Islet of Langerhans (tissue), 1 donor: ENCODE results near the gene WDR82.

Experiments
- FAIRE-seq: peaks from one replicate; lab custom pipeline; 2011; peaks lifted over from hg19 to GRCh38; lab: Jason Lieb, UNC

Gene WDR82

DNA sequence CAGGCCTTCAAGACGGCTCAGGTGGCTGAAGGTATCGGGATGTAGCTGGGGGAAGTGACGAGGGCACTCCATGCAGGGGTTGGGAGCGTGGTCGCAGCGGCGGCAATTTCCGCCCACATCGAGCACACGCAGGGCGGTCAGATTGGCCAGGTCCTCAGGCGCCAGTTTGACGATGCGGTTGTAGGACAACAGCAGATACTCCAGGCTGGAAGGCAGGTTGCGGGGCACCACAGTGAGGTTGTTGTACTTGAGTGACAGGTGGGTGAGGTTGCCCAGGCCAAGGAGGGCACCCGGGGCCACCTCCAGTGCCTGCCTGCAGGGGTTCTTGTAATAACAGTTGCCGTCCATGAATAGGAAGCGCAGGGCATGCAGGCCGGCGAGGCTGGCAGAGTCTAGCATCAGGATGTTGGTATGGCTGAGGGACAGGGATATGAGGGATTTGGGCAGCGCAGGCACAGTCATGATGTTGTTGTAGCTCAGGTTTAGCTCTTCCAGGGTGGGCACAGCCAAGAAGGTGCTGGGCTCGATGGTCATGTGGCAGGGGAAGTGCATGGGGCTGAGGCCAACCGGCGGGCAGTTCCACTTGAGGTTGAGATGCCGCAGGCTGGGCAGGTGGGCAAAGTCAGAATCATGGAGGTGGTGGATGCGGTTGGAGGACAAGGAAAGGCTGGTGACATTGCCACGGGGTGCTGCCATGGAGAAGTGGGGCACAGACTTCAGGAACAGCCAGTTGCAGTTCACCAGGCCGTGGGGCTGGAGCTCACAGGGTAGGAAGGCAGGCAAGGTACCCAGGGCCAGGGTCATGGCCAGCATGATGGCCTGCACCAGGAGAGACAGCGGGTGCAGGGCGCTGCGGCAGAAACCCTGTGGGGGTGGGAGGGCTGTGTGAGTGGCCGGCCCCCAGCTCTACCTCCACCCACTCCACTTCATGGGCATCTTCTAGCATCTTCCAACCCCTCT is 54.7 kb downstream of the WDR82 start:
- no peak for FAIRE-seq

DNA sequence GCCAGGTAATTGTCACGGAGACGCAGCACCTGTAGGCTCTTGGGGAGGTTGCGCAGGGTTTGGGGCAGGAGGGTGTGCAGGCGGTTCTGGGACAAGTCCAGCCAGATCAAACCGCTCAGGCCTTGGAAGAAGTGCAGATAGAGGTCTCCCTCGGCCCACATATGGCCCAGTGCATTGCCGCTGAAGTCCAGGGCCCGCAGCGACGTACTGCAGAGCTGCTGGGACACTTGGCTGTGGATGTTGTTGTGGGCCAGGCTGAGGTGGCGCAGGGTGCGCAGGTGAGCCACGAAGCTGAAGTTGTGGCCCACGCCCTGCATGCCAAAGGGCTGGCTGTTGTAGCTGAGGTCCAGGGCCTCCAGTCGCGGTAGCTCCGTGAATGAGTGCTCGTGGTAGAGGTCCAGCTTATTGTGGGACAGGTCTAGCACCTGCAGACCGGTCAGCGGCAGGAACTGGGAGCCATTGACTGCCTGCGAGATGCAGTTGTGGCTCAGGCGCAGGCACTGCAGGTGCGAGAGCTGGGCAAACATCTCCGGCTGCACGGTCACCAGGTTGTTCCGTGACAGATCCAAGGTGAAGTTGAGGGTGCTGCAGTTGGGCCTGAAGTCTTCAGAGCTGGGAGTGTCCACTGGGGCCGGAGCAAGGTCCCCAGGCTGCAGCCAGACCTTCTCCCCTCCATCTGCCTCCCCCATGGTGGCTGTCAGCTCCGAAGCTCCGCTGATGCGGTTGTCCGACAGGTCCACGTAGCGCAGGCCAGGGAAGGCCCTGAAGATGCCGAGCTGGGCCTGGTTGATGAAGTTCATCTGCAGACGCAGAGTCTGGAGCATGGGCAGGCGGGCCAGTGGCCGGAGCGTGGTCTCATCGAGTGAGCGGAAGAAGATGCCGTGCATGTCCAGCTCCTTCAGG is 55.9 kb downstream of the WDR82 start:
- FAIRE-seq: no peak

DNA sequence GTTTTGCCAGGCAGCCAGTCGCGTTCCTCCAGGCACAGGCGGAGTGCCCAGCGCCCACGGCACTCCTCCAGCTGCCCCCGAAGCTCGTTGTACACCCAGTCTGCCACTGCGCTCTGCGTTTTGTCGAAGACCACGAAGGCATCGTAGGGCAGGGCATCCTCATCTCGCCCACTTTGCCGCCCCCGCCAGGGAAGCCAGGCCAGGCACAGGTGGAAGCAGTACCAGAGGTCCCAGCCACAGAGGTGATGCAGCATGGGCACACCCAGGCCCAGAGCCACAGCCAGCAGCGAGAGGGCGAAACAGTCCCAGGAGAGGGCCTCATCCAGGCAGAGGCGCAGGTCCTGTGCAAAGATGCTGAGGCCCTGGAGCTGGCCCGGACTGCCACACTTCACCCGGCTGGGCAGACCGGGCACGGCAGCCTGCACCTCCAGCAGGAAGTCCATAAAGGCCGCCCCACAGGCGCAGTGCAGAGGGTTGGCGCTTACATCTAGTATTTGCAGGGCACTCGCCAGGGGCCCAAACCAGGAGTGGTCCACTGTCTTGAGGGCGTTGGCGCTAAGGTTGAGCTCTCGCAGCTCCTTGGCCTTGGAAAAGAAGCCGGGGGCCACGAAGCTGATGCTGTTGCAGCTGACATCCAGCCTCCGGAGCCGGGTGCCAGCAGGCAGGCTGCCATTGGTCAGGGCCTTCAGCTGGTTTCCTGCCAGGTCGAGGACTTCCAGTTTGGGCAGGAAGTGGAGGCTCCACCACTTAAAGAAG is 56.7 kb downstream of the WDR82 start:
- no peak for FAIRE-seq

DNA sequence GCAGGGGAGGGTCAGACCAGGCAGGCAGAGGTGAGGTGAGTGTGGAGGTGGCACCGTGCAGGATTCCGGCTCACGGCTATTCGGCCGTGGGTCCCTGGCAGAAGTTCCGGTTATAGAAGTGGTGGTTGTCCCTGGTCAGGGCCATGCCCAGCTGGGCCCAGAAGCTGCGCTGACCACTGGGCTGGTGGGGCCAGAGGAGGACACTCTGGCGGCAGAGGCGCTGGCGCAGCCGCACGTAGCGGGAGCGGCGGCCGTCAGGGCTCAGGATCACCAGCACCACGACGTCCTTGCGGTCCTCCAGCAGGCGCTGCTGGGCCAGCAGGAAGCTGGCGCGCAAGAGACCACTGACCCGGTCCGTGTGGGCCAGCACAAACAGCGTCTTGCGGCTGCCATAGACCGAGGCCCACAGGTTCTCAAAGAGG is 57.3 kb downstream of the WDR82 start:
- no peak for FAIRE-seq

DNA sequence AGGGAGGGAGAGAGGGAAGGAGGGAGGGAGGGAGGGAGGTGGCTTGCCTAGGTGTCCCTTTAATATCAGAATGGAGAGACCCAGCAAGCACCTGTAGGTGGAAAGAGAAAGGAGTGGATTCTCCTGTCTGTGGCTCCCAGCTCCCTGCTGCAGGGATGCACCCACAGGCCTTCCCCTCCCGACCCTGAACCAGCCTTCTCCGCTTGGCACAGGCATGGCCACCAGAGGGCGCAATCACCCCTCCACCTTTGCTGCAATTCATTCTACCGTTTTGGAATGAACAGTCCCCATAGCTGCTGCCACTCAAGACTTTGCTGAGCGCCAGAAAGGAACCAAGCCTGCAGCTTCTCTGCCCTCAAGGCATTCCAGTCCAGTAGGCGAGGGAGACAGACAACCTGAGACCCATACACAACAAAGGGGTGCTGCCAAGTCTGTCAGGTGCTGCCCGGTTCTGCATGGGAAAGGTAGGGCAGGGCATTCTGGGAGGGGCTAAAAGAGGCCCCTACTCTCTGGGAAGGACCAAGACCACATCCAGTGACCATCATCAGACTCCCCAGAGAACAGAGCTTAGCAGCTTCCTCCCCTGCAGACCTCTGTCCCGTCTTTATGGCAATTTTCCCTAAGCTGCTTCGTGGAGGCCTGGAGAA is 57.9 kb downstream of the WDR82 start:
- FAIRE-seq: no peak

DNA sequence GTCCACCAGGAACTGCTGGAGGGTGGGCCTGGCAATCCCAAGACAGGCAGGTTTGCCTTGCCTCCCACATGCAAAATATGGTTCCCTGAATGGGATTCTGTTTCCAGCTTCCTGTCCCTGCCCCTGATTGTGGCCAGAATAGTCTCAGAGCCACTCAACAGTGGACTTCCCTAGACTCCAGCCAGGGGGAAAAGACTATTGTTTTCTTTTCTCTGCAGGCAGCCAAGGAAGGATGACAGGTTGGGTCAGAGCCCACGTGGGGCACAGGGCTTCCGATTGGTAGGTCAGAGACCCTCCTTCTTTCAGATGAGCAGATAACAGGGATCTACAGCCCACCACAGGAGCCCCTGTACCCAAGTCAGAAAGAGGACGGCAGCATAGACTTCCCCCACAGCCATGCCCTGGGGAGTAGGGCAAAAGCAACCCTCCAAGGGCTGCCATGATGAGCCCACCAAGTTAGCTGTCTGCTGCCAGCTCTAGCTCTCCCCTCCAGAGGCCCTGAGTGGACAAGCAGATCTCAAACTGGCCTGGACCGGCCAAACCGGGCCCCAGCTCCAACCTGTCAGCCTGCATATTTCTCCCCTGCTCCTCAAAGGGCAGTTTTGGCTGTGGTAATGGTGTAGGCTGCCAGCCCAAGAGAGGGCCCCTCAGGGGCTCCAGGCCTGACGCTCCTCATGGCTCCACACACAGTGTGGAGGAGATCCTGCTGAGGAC is 59.4 kb downstream of the WDR82 start:
- no peak for FAIRE-seq

DNA sequence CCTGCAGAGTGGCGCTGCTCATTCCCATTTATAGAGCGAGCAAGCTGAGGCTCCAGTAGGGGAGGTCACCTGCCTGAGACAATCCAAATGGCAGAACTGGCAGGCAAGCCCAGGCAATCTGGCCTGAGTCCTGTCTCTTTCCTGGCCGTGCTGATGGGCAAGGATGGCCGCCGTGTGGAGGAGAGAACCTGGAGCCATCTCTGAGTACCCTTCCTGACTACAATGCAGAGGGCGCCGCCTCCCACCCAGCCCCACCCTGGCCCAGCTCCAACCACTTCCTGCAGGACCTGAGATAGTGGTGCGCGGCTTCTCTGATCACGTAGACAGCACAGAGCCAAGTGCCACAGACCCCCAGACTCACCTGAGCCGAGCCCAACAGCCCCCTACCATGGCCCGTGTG is 60.0 kb downstream of the WDR82 start:
- FAIRE-seq: no peak

DNA sequence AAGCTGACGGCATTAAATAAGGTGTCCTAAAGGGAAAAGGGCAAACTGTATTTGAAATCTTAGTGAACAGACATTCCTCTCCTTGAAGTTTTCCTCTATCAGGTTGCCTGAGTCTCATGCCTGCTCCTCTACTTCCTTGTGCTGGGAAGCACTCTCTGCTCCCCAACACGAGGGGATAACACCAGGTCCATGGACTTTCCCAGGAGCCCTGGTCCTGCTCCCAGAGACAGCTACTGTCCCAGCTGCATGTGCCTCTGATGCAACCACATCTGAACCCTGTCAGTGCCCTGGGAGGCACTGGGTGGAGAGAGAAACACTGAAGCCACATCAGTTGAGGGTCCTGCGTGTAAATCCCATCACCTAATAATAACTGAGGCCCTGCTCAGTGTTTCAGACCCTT is 60.4 kb downstream of the WDR82 start:
- no peak for FAIRE-seq

DNA sequence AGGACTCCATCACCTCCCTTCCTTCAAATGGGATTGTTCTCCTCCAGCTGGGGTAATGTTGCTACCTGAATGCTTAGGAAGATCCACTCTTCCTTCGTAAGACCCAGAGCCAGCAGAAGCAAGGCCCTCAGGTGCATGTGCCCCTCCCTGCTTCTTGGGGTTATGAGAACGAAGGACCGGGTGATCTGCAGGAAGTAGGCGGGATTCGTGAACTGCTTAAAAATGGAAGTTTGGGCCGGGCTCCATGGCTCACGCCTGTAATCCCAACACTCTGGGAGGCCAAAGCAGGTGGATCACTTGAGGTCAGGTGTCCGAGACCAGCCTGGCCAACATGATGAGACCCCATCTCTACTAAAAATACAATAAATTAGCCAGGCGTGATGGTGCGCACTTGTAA is 61.0 kb downstream of the WDR82 start:
- FAIRE-seq: no peak

DNA sequence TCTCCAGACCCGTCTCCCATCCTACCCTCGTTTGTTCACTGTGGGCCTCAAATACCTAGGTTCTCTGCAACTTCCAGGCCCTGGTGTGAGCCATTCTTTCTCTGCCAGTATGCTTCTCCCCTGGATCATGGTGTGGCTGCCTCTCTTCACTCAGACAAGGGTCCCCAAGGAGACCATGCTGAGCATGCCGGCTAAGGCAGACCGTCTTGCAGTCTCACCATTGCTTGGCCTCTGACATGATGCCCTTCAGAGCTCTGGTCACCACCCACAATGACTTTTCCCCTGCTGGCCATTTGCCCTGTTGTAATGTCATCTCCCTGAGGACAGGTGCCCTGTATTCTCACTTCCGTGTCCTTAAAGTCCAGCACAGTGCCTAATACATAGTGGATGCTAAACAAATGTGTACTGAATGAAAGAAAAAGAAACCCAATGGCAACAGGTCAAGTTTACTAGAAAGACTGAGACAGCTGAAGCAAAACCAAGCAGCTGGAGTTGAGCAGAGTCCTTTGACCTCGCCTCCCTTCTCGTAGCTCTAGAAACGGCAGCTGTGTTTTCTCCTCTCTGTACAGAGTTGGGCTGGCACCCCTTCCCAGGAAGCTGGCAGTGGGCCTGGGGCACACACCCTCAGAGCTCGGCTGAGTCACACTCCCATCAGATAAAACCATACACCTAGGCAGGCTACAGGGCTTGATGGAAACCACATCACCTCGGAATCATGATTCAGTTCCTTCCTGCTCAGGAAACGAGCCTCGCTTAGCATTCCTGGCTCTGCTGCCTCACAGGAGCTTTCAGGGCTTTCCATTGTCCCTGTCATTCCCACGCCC is 61.7 kb downstream of the WDR82 start:
- no peak for FAIRE-seq

DNA sequence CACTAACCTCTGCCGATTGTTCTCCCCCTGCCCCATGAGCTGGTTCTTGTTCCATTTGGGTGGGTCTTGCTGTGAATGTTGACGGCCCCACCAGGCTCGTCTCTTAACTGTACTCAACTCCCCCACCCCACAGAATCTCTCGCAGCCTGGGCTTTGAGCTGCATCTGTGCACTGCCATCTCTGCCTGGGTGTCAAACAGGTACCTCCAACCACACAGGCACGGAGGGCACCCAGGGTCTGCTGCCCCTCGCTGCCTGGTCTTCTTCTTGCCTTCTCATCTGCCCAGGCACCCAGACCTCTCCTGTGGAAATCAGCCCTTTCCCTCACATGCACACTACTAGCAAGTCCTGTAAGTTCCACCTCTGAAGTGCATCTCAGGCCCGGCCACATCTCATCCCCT is 63.1 kb downstream of the WDR82 start:
- no peak for FAIRE-seq

DNA sequence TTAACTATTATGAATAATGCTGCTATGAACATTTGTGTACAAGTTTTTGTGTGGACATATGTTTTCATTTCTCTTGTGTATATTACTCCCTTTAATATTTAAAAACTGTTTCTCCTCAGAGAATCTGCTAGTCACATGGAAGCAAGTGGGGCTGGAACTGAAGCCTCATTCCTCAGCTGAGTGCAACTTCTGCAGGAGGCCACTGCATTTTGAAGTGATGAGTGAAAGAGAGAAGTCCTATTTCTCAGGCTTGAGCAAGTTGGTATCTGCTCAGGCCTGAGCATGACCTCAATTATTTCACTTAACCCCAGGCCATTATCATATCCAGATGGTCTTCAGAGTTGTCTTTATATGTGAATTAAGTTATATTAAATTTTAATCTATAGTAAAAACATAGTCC is 64.5 kb downstream of the WDR82 start:
- no peak for FAIRE-seq

DNA sequence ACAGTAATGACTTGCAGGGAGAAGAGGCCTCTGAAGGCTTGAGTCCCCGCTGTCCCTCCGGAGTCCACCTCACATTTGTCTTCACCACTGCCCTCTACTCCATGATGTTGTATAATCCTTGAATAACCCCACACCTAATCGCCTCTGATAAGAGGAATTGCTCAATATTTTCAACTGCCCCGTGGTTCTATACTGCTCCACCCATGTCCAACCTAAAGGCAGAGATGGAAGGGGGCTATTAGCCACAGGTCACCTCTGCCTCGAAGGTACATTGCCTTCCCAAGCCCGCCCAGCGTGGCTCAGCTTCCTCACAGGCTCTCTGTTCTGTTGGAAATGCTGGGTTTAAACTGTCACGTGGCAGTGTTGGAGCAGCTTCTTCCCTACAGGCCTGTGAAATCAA is 65.4 kb downstream of the WDR82 start:
- FAIRE-seq: no peak

DNA sequence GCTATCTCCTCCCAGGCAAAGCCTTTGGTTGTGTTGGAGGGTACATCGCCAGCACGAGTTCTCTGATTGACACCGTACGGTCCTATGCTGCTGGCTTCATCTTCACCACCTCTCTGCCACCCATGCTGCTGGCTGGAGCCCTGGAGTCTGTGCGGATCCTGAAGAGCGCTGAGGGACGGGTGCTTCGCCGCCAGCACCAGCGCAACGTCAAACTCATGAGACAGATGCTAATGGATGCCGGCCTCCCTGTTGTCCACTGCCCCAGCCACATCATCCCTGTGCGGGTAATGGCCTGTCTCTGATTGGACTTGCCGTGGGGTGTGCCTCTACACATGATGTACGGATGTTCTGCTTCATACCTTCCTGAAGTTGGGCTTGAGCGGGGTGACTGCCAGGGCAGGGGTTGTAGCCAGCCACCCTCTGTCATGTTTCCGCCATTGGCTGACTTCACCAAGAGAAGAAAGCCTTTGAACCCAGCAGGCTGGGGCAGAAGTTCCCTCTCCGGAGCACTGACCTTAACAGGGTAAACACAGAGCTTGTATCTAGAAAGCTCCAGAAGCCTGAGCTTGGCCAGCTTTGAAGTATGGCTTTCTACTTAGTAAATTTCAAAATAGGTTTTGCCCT is 67.1 kb downstream of the WDR82 start:
- no peak for FAIRE-seq

DNA sequence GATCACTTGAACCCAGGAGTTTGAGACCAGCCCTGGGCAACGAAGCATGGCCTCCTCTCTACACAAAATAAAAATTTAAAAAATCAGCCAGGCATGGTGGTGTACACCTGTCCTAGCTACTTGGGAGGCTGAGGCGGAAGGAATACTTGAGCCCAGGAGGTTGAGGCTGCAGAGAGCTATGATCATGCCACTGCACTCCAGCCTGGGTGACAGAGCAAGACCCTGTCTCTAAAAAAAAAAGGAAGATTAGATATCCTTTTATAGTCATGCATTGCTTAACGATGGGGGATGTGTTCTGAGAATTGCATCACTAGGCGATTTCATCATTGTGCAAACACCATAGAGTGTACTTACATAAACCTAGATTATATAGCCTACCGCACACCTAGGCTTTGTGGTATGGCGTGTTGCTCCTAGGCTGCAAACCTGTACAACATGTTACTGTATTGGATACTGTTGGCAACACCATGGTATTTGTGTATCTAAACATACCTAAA is 67.9 kb downstream of the WDR82 start:
- no peak for FAIRE-seq

DNA sequence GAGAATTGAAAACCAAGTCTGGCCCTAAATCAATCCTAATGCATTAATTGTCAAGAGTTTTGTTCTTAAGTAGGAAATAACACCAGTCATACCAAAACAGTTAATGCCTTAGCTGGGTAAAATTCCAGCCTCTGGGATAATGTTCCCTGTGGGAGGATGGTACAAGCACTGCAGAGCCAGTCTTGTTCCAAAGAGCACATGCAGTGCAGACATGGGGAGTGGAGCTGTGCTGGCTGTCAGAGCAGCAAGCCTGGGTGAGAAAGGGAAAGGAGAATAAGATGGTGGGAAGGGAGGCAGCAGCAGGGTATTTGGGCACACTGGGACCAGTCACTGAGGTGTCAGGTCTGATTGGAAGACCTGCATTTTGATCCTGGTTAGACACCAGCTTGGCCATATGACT is 68.4 kb downstream of the WDR82 start:
- no peak for FAIRE-seq

DNA sequence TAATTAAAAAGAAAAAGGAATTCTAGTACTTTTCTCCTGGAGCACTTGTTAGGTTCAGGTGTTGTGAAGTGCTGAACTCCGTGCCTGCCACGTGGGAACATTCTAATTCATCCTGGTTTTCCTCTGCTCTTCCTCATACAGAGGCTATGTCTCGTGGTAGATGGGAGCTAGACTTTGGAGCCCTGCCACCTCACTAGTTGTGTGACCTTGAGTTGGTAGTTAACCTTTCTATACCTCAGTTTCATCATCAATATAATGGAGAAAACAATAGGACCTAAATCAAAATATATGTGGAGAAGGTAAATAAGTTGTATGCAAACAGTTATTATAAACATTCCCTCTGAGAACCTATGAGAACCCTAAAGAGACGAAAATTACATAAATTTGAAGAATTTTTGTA is 69.9 kb downstream of the WDR82 start:
- no peak for FAIRE-seq

DNA sequence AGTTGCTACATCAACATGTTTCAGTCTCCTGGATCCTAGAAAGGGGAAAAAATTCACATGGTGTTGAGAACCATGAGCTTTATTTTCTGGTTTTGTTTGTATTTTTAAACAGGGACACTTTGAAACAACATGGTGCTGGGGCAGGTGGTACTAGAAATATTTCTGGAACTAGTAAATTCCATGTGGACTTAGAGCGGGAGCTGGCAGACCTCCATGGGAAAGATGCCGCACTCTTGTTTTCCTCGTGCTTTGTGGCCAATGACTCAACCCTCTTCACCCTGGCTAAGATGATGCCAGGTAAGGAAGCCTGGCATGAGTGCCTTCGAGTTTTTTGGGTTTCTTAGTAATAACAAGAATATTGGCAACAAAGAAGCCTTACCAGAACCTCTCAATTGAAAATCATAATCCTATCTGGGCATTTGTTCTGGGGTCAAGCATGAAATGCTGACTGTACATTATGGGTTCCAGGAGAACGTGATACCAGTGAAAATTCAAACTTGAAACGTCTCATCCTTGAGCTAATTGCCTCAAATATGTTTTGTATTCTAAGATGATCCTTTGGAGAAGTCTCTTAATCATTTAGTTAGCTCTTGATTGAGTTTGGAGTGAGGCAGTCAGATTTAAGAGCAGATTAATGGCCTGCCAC is 72.6 kb downstream of the WDR82 start:
- no peak for FAIRE-seq
